ENCODE results near the gene MXD4. TPM values are rescaled to one million over a fixed set of nuclear protein-coding genes. Genes with fewer than 3 reads are reported as not detected.

MXD4 gene
- total RNA-seq (2022; extraction: Qiagen RNA extraction; ENCODE audit: low read depth), result 13.3 to 19.9 TPM (median 17.2 TPM) in 5 replicates

GRCh38 chr4:2261853-2262144 lies at the start of gene MXD4:
Gene MXD4, minus strand, starts transcription at chr4:2262109. Its CDS starts 129 bp downstream, at chr4:2261980.

GRCh38 chr4:2241410-2242353 lies 20.2 kb downstream of the MXD4 start, which contains the start of the genes HAUS3 and POLN:
Gene HAUS3, minus strand, starts transcription at chr4:2242121. Its CDS starts 1,175 bp downstream, at chr4:2240946.
Gene POLN, minus strand, starts transcription at chr4:2242121. Its CDS starts 12,890 bp downstream, at chr4:2229231.

Other genes with a start within 250 kb of the MXD4 start
- 10.0 to 14.0 TPM (median 13.2 TPM) in 5 replicates for gene NAT8L, start 202.8 kb downstream of the MXD4 start, total RNA-seq (2022; extraction: Qiagen RNA extraction; ENCODE audit: low read depth)
- 5.7 to 8.2 TPM (median 7.8 TPM) in 5 replicates for gene HAUS3, start 20.0 kb downstream of the MXD4 start, total RNA-seq (2022; extraction: Qiagen RNA extraction; ENCODE audit: low read depth)
- gene POLN, start 20.0 kb downstream of the MXD4 start, total RNA-seq (2022; extraction: Qiagen RNA extraction; ENCODE audit: low read depth), result 0.37 to 0.92 TPM (median 0.70 TPM) in 5 replicates
- 2.7 to 3.7 TPM (median 3.0 TPM) in 5 replicates for gene ZFYVE28, start 156.5 kb upstream of the MXD4 start, total RNA-seq (2022; extraction: Qiagen RNA extraction; ENCODE audit: low read depth)
- 0.06 to 0.38 TPM (median 0.16 TPM) in 5 replicates for gene CFAP99, start 156.8 kb upstream of the MXD4 start, total RNA-seq (2022; extraction: Qiagen RNA extraction; ENCODE audit: low read depth)
- 64.3 to 77.0 TPM (median 65.0 TPM) in 5 replicates for gene RNF4, start 207.0 kb upstream of the MXD4 start, total RNA-seq (2022; extraction: Qiagen RNA extraction; ENCODE audit: low read depth)